ENCODE results near the gene MACF1. TPM values are rescaled to one million over a fixed set of nuclear protein-coding genes. Genes with fewer than 3 reads are reported as not detected.

MACF1 gene
- total RNA-seq, 1 experiment from 2014 or later: 190 TPM

- H2BK5ac ChIP-seq (ENCODE audit: insufficient read length, low read length): no peak overlapping the region
- H2AK5ac ChIP-seq (ENCODE audit: insufficient read length, low read length): no peak overlapping the region
- H3K36me3 Mint-ChIP-seq (ENCODE audit: insufficient read depth in 1 of 3, low read depth in 3 of 3): peaks cover 34 to 38% (median 36%) of the 10 kb centered on the region in 3 experiments
- H2BK20ac ChIP-seq (ENCODE audit: low read depth, low read length, poor library complexity, severe bottlenecking): no peak overlapping the region
- no peaks in the 10 kb centered on the region for H3K27me3 ChIP-seq (ENCODE audit: insufficient read depth, low read length)
- peaks cover 0 to 28% of the 10 kb centered on the region in 2 experiments; a peak in 3 of 5 replicates for H3K9me3 Mint-ChIP-seq
- peak overlapping the region; percentile 70 to 80 for H3K4me3 Mint-ChIP-seq
- H3K27ac Mint-ChIP-seq: no peak overlapping the region
- no peaks in the 10 kb centered on the region for H3K79me1 ChIP-seq (ENCODE audit: insufficient read depth, low read depth, low read length, poor library complexity, severe bottlenecking)
- no peak for DNase-seq
- H3K18ac ChIP-seq (ENCODE audit: insufficient read length, low read depth, low read length): no peak overlapping the region
- H2BK12ac ChIP-seq (ENCODE audit: insufficient read length, low read depth, low read length): no peak overlapping the region
- TF ChIP-seq CTCF (conservative IDR thresholded peaks at IDR 0.05): no peak
- WGBS (ENCODE audit: extremely low coverage, insufficient read length, low lambda C conversion rate): no CpG with 5 or more reads among the region's 3 CpGs
- no peak overlapping the region for H3K27ac ChIP-seq (ENCODE audit: insufficient read length, low read depth, low read length)
- H3K4me1 ChIP-seq (ENCODE audit: insufficient read depth, low read length): peaks cover 15% of the 10 kb centered on the region; the same call in 1 of the 2 replicates
- no peak overlapping the region for H4K5ac ChIP-seq (ENCODE audit: insufficient read length, low read depth, low read length)
- H3K9ac ChIP-seq (ENCODE audit: extremely low read depth, insufficient read length, low read length): peak overlapping the region; percentile 7
- no peak overlapping the region for H3T11ph ChIP-seq (ENCODE audit: low read length)
- no peak overlapping the region for H3K4ac ChIP-seq (ENCODE audit: low read depth, low read length)
- H3K23me2 ChIP-seq (ENCODE audit: insufficient read length, low read depth, low read length, poor library complexity, severe bottlenecking): peaks cover 6% of the 10 kb centered on the region
- H3K9me3 ChIP-seq (ENCODE audit: control insufficient read depth, low read depth, low read length): no peaks in the 10 kb centered on the region
- no peak overlapping the region for H4K8ac ChIP-seq (replicated peaks; ENCODE audit: insufficient read length, low read depth, low read length)
- H2BK15ac ChIP-seq (ENCODE audit: low read depth, low read length): no peak overlapping the region
- peaks cover 57 to 64% of the 10 kb centered on the region in 2 experiments for H3K4me1 Mint-ChIP-seq
- no peak overlapping the region for H2AFZ ChIP-seq (ENCODE audit: low read length)
- H4K20me1 ChIP-seq (ENCODE audit: control insufficient read depth, insufficient read depth, insufficient read length): no peaks in the 10 kb centered on the region
- no peak overlapping the region for H4K91ac ChIP-seq (ENCODE audit: insufficient read length, low read depth, low read length)
- no peak overlapping the region for H3K23ac ChIP-seq (ENCODE audit: insufficient read length, low read depth, low read length)
- H3K27me3 Mint-ChIP-seq (ENCODE audit: low read depth): no peaks in the 10 kb centered on the region
- no peak overlapping the region for H3K56ac ChIP-seq (ENCODE audit: insufficient read length, low read depth, low read length)
- no peak overlapping the region for H2BK120ac ChIP-seq (ENCODE audit: low read depth, low read length, poor library complexity, severe bottlenecking)
- no peak overlapping the region for H3K14ac ChIP-seq (ENCODE audit: insufficient read depth, low read length)
- H3K4me2 ChIP-seq (ENCODE audit: insufficient read depth, insufficient read length, low read length): peak overlapping the region; percentile 22
- peaks cover 33% of the 10 kb centered on the region; the same call in 1 of the 2 replicates for H3K79me2 ChIP-seq (ENCODE audit: insufficient read depth, low read length)
Observed at GRCh38 chr1:39411526-39412478, 207.3 kb downstream of the MACF1 start.
